Uterus (tissue), 2 donors: Measurements from ENCODE around the gene UBASH3B.

Source experiments
- POLR2A ChIP-seq, 2 donors: fragments of 450-650 bp; IDR thresholded peaks; one replicate each; pipeline ENCODE4 v1.6.1; 2016; ENCODE audit warnings: antibody characterized with exemption in 2 of 2, mild to moderate bottlenecking in 1 of 2, moderate library complexity in 1 of 2
- TF ChIP-seq, protein P1 (sequence below), 4 experiments: fragments of 200-600 bp in 2 of 4; fragments of 450-650 bp in 2 of 4; sonication (generic) in 2 of 4; IDR thresholded peaks; one replicate each; pipeline ENCODE4 v1.5.1; 2016 to 2019; ENCODE audit warnings: antibody characterized with exemption in 4 of 4, mild to moderate bottlenecking in 2 of 4, moderate library complexity in 1 of 4

DNA sequence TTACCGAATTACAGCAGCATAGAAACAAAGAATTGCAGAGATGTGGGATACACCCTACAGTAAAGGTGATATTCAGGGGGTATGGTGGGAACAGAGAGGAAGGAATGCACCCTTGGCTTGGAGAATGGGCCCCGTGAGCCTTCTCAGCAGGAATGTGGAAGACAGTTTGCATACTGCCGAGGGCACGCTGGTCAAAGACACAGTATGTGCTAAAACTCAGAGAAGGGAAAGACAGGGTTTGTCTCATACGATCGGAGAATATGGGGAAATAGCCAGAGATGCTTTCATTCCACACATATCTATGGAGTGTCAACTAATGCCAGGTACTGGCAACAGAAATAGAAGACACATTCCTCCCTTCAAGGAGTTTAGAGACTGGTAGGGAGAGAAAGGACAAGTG, 36.9 kb downstream of the UBASH3B start:
- TF ChIP-seq POLR2A (IDR thresholded peaks at IDR 0.05): no peak
- TF ChIP-seq, protein P1, sequence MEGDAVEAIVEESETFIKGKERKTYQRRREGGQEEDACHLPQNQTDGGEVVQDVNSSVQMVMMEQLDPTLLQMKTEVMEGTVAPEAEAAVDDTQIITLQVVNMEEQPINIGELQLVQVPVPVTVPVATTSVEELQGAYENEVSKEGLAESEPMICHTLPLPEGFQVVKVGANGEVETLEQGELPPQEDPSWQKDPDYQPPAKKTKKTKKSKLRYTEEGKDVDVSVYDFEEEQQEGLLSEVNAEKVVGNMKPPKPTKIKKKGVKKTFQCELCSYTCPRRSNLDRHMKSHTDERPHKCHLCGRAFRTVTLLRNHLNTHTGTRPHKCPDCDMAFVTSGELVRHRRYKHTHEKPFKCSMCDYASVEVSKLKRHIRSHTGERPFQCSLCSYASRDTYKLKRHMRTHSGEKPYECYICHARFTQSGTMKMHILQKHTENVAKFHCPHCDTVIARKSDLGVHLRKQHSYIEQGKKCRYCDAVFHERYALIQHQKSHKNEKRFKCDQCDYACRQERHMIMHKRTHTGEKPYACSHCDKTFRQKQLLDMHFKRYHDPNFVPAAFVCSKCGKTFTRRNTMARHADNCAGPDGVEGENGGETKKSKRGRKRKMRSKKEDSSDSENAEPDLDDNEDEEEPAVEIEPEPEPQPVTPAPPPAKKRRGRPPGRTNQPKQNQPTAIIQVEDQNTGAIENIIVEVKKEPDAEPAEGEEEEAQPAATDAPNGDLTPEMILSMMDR (IDR thresholded peaks at IDR 0.05): no peak
